Astrocyte of the spinal cord (primary cell): ENCODE results near the gene SASH1.

Experiments used
- DNase-seq: peaks from one replicate; pipeline ENCODE4 v3.0.0; 2011; ENCODE audit warnings: low read depth, low spot score
- H3K4me3 ChIP-seq: 2 replicates; pipeline ENCODE4 v1.5.1; 2011; ENCODE audit warnings: low read depth, mild to moderate bottlenecking, low read length, moderate library complexity
- CTCF ChIP-seq: IDR thresholded peaks from 2 replicates; pipeline ENCODE4 v1.5.1; 2012; ENCODE audit warnings: low read depth, mild to moderate bottlenecking, low read length, inconsistent platforms
- in situ Hi-C: cut with HindIII; loops from 2 replicates; pipeline ENCODE4 v1.10.0; 2017; ENCODE audit warnings: low sequenced_read_pairs

SASH1 gene

GRCh38 chr6:148497257-148497656 is 154.6 kb downstream of the SASH1 start:
- H3K4me3 ChIP-seq = no peak overlapping the region
- in situ Hi-C loops = no loop called here
- TF ChIP-seq CTCF = no peak
- peak; percentile 39 for DNase-seq

- DNase-seq = no peak
- in situ Hi-C loops = no loop called here
- no peak for TF ChIP-seq CTCF
- H3K4me3 ChIP-seq = no peak overlapping the region
These were observed 155.1 kb downstream of the SASH1 start for GRCh38 chr6:148497717-148498116.

GRCh38 chr6:148500402-148500801 is 157.8 kb downstream of the SASH1 start:
- in situ Hi-C loops = no loop called here
- no peak overlapping the region for H3K4me3 ChIP-seq
- DNase-seq = no peak
- TF ChIP-seq CTCF = no peak

- no peak overlapping the region for H3K4me3 ChIP-seq
- in situ Hi-C loops = no loop called here
- peak; percentile 93 for DNase-seq
- TF ChIP-seq CTCF = no peak
These were observed 158.5 kb downstream of the SASH1 start for GRCh38 chr6:148501178-148501590.

- no peak for DNase-seq
- H3K4me3 ChIP-seq = no peak overlapping the region
- in situ Hi-C loops = no loop called here
- no peak for TF ChIP-seq CTCF
These were observed 159.6 kb downstream of the SASH1 start for GRCh38 chr6:148502083-148502772.

GRCh38 chr6:148502773-148503135 is 160.1 kb downstream of the SASH1 start:
- no peak overlapping the region for H3K4me3 ChIP-seq
- no peak for DNase-seq
- in situ Hi-C loops = no loop called here
- TF ChIP-seq CTCF = no peak

- no peak for TF ChIP-seq CTCF
- H3K4me3 ChIP-seq = no peak overlapping the region
- DNase-seq = no peak
- in situ Hi-C loops = no loop called here
These were observed 161.1 kb downstream of the SASH1 start for GRCh38 chr6:148503703-148504102.
